Measurements from ENCODE around the gene ADISSP. TPM values are rescaled to one million over a fixed set of nuclear protein-coding genes. Genes with fewer than 3 reads are reported as not detected.

Gene ADISSP
- total RNA-seq, 1 experiment from 2014 or later = 99.4 TPM

- H3K4me1 ChIP-seq (ENCODE audit: control insufficient read depth in 1 of 2, insufficient read depth in 2 of 2, low read length in 2 of 2) = peaks cover 12 to 31% of the 10 kb centered on the region in 2 experiments
- no peaks in the 10 kb centered on the region for H4K20me1 ChIP-seq (ENCODE audit: insufficient read depth)
- H3K27ac ChIP-seq (ENCODE audit: low read depth, low read length) = no peak overlapping the region
- H3K79me2 ChIP-seq (ENCODE audit: insufficient read depth, low read length) = peaks cover 56% of the 10 kb centered on the region
- H3K4me3 ChIP-seq (replicated peaks in 1 of 2; ENCODE audit: low read depth in 1 of 2, low read length in 2 of 2) = no peak overlapping the region
- POLR2A ChIA-PET = no interaction called here
- H3K9ac ChIP-seq (ENCODE audit: low read length) = no peak overlapping the region
- CTCF ChIA-PET = no interaction called here
- no TSS peak for BruUV-seq (replicated peaks)
- RAD21 ChIA-PET (ENCODE audit: low non-redundant PET in 1 of 2, low total read pairs in 2 of 2, uncharacterized antibody in 2 of 2, unreplicated experiment in 2 of 2) = no interaction called here
- peaks cover 3 to 10% of the 10 kb centered on the region in 2 experiments; a peak in 2 of 4 replicates for H3K36me3 ChIP-seq (ENCODE audit: control insufficient read depth in 1 of 2, insufficient read depth in 2 of 2, low read length in 2 of 2)
- intact Hi-C loops (cut with micrococcal nuclease) = loop anchor here (5.0 kb wide), 1 partner anchor 202 kb away; no protein-coding TSS in a partner anchor
- DNase-seq (ENCODE audit: low read depth, low spot score) (no peak), ATAC-seq (no peak)
- H3K4me2 ChIP-seq (ENCODE audit: low read length) = no peak overlapping the region
- no peaks in the 10 kb centered on the region for H3K27me3 ChIP-seq (ENCODE audit: insufficient read depth, low read length)
- no peak overlapping the region for H2AFZ ChIP-seq (ENCODE audit: low read depth, low read length, poor library complexity, severe bottlenecking)
- no peak for TF ChIP-seq ZNF274 (IDR thresholded peaks at IDR 0.05; ENCODE audit: low read depth, low read length)
- no peak for TF ChIP-seq JUND (IDR thresholded peaks at IDR 0.05)
- TF ChIP-seq POLR2A (IDR thresholded peaks at IDR 0.05; ENCODE audit: borderline replicate concordance, extremely low read depth, insufficient read depth, insufficient read length) = no peak
- no peak for TF ChIP-seq EZH2 (IDR thresholded peaks at IDR 0.05)
- no peak for TF ChIP-seq CBX3 (IDR thresholded peaks at IDR 0.05; ENCODE audit: low read depth)
- TF ChIP-seq ELF1 (IDR thresholded peaks at IDR 0.05; ENCODE audit: borderline replicate concordance, low read depth) = no peak
- no peak for TF ChIP-seq REST (IDR thresholded peaks at IDR 0.05; ENCODE audit: low read depth)
- TF ChIP-seq ATF3 (IDR thresholded peaks at IDR 0.05) = no peak
- no peak for TF ChIP-seq SIN3A (IDR thresholded peaks at IDR 0.05; ENCODE audit: low read depth)
- no peak for TF ChIP-seq YY1 (IDR thresholded peaks at IDR 0.05; ENCODE audit: extremely low read depth, insufficient replicate concordance, low read depth, low read length)
- TF ChIP-seq EGR1 (IDR thresholded peaks at IDR 0.05; ENCODE audit: low read depth) = no peak
- no peak for TF ChIP-seq SP1 (IDR thresholded peaks at IDR 0.05; ENCODE audit: low read depth)
- TF ChIP-seq ZFX (IDR thresholded peaks at IDR 0.05) = no peak
- no peak for TF ChIP-seq ZBTB33 (IDR thresholded peaks at IDR 0.05; ENCODE audit: extremely low read depth, insufficient replicate concordance, low read length)
- no peak for TF ChIP-seq TCF7L2 (IDR thresholded peaks at IDR 0.05; ENCODE audit: borderline replicate concordance, extremely low read depth, insufficient read depth, insufficient read length)
- no peak for TF ChIP-seq SRF (IDR thresholded peaks at IDR 0.05; ENCODE audit: low read depth)
- no peak for TF ChIP-seq CEBPB (IDR thresholded peaks at IDR 0.05; ENCODE audit: low read depth)
- no peaks in the 10 kb centered on the region for H3K9me3 ChIP-seq (ENCODE audit: control insufficient read depth in 1 of 2, insufficient read depth in 1 of 2, low read depth in 1 of 2, low read length in 2 of 2)
- H3K9me2 ChIP-seq (ENCODE audit: insufficient read depth) = no peaks in the 10 kb centered on the region
These were observed 2.9 kb downstream of the ADISSP start for GRCh38 chr20:3764659-3765058.

Data from HCT116 (cell line).